GM19043 (cell line): Measurements from ENCODE around the gene DMD.
"Not testable (repeated sequence)": the region's sequence is repeated elsewhere in the genome, so short reads cannot be mapped to it uniquely, and the experiment has no call there.

Source experiments
- ATAC-seq: cut with Tn5 transposase; IDR thresholded peaks from one replicate; pipeline ENCODE4 v1.9.1; 2021; ENCODE audit warnings: low read depth; ENCODE audit not compliant: unreplicated experiment

Gene DMD

DNA sequence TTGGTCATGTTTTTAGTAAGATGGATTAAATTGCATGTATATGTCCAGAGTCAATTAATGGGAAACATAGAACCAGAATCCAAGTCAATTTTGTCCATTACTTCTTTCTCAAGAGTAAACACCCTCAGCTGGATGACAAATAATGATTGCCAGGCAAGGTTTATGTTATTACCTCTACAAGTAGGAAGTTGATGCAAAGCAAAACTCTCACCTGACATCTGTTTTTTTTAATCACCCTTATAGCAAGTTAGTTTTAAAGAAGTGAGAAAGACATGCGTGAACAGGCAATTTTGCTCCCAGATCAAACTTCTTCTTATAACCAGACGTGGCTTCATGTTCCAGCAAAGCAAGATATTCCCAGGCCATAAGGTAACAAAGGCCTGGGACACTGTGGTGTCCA lies 1791.0 kb downstream of the DMD start:
- no peak for ATAC-seq

DNA sequence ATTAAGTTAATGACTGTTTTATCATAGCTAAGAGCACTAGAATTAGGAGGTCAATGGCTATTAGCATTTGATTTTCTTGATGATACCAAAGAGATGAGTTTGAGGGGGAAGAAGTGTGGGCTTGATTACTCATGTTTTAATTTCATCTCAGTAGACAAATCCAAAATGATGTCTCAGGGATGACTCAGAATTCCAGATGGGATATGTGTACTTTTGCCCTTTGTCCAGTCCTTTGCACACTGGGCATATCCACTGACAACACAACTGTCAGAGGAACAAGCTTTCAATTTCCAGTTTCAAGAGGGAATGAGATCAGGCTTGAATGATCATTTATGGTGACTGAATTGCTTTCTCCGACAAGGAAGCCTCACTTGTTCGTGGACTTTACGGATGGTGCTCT lies 1814.2 kb downstream of the DMD start:
- ATAC-seq: no peak

DNA sequence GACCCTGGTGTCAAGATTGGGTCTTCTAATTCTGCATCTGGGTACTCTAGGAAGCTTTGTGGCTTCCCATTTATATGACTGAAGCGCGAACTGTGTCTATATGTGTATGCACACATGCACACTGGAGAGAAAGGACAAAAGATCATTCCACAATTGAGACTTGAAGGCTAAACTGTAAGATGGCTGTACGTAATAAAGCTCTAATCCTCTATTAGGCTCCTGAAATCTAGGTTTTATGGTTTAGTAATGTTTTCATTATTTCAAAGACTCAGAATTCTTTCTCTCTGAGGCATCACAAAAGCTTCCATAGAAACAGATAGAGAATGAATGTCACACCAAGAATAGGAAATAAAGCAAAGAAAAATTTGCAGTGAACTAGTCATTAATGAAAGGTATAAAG lies 1818.8 kb downstream of the DMD start:
- no peak for ATAC-seq

DNA sequence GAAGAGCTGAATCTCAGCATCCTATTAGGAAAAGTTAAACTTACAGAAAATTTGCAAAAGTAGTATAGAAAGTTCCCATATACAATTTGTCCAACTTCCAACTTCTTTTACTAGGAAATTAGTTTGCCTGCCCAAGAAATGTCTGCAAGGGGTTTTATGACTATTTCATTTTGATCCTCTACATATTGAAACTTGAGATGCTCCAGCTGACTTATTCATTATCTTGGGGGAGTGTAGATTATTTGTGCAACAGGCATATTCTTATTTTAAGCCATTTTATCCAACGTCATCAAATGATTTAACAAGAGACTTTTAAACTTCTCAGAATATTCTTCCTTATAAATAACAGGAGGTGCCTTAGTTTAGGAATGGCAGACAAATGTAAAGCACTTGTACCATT lies 1822.4 kb downstream of the DMD start:
- no peak for ATAC-seq

DNA sequence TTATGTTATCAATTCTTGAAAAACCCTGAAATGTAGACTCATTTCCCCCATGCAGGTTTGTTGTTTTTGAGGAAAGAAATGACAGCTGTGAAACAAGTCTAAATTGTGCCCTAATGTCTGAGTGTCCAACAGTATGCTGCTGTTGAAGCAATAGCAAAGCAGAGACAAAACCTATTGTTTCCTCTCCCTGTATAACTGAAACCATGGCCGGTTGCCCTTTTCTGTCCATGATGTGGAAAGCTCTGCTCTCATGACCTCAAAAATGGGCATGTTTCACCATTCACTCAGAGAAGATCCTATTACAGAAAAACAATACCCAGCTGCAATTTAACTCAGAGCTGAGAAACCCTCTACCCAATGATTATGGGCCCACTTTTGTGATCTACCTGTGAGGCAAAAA lies 1826.9 kb downstream of the DMD start:
- ATAC-seq: no peak

DNA sequence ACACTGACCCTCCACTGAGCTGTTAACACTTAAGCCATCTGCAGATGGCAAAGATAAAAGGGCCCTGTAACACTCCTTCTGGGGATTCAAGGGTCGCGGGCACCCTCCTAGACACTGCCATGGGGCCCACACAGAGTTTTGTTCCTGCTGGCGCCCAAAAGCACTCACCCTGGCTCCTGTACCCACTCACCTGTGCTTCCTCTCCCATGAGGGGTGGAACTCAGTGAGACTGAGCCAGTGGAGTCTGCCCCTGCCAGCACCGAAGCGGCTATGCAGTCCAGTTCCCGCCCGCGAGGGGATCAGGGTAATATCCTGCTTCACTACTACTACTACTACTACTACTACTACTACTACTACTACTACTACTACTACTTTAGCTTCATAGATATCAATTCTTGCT lies 1827.4 kb downstream of the DMD start:
- no peak for ATAC-seq

DNA sequence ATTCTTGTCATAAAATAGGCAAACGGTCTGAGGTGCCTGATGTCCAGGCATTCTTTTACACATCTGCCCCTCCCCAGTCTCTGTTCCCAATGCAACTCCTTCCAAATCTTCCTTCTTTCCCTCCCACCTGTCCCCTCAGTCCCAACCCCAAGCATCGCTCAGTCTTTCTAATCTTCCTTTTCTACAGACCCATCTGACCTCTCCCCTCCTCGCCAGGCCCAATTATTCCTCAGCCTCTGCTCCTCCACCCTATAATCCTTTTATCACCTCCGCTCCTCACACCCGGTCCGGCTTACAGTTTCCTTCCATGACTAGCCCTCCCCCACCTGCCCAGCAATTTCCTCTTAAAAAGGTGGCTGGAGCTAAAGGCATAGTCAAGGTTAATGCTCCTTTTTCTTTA lies 1832.4 kb downstream of the DMD start:
- ATAC-seq: not testable (repeated sequence)

DNA sequence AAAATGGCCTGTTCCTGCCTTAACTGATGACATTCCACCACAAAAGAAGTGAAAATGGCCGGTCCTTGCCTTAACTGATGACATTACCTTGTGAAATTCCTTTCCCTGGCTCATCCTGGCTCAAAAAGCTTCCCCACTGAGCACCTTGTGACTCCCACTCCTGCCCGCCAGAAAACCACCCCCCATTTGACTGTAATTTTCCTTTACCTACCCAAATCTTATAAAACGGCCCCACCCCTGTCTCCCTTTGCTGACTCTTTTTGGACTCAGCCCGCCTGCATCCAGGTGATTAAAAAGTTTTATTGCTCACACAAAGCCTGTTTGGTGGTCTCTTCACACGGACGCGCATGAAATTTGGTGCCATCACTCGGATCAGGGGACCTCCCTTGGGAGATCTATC lies 1833.5 kb downstream of the DMD start:
- not testable (repeated sequence) for ATAC-seq

DNA sequence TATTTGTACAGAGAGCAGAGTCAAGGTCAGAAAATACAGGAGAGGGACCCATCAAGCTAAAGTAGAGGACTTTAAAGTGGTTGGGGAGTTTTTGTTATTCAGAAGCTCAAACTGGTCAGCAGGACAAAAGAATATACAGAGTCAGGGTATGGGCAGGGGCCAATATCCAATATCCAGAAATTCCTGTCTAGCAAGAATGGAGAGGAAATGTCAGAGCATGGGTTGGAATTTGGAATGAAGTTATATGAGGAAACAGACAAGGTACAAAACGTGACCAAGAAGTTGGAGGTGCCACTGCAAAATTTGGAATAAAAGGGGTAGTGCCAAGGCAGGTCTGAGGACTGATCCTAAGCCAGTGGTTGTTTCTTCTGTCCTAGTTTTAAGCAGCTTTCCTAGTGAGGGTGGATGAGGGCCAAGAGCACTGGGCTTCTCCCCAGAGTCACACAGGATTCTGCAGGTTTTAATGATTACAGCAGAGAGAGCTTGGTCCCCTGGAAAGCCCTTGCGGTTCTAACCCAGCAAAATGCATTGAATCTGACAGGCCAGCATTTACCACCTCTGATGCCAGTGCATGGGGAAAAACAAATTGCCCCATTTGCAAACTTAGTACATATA lies 1834.8 kb downstream of the DMD start:
- no peak for ATAC-seq

DNA sequence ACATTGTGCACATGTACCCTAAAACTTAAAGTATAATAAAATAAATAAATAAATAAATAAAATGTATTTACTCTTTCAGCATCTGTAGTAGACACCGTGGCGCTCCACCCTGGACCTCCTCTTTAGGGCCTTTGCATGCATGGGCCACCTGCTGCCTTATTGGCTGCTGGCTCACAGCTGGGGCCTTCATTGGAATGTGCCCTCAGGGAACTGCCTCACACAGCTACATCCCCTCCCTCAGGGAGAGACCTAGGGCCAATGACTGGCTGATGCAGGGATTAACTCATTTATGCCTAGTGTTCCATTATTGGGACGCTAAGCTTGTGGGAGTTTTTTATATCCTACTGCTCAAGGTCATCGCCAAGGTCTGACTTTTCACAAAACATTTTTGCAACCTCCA lies 1836.6 kb downstream of the DMD start:
- no peak for ATAC-seq

DNA sequence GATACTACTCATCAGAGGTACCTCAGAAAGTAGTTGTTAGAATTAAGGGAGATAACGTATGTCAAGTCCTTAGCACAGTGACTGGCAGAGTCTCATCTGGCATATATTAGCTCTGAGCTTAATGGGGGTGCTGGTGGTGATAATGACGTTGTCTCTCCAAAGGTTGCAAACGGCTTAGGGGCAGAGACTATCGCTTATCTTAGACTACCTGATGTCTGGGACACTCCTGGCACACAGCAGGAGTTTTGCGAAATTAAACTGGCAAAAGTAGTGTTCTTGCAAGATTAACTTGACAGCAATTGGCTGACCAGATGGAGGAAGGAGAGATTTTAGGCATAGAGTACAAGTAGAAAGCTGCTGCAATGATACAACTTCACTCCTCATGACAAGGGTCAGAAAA lies 1839.4 kb downstream of the DMD start:
- no peak for ATAC-seq

DNA sequence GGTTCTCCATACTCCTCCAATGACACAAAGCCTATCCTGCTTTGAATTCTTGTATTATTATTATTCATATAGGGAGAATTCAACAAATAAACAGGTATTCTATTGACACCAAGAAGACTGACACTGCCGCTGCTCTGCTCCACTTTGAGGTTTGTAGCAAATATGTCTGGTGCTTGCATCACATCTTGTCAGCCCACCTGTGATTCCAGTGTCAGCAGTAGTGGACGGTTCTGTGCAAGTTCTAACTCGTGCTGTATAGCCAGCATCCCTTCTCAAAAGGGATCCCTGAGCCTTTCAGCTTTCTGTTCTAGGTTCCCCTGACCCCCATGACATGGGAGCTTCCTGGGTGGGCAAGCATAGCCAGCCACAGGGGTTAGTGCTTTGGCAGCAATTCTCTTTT lies 1843.5 kb downstream of the DMD start:
- ATAC-seq: no peak

DNA sequence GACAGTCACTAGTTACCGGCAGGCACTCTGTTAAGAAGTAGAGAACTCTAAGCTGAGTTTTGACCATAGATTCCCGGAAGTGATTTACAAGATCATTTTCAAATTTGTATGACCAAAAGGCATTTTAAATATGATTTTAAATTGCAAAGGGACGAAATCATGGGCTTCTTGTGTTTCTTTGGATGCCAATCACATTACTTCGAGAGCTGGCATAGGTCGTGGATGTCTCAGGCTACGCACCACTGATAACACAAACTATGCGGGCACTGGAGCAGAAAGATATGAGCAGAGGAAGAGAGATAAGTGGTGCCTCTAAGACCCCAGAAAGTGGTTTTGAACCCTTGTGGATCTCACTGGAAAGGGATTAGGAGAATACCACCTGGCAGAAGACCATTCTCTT lies 1845.3 kb downstream of the DMD start:
- no peak for ATAC-seq

DNA sequence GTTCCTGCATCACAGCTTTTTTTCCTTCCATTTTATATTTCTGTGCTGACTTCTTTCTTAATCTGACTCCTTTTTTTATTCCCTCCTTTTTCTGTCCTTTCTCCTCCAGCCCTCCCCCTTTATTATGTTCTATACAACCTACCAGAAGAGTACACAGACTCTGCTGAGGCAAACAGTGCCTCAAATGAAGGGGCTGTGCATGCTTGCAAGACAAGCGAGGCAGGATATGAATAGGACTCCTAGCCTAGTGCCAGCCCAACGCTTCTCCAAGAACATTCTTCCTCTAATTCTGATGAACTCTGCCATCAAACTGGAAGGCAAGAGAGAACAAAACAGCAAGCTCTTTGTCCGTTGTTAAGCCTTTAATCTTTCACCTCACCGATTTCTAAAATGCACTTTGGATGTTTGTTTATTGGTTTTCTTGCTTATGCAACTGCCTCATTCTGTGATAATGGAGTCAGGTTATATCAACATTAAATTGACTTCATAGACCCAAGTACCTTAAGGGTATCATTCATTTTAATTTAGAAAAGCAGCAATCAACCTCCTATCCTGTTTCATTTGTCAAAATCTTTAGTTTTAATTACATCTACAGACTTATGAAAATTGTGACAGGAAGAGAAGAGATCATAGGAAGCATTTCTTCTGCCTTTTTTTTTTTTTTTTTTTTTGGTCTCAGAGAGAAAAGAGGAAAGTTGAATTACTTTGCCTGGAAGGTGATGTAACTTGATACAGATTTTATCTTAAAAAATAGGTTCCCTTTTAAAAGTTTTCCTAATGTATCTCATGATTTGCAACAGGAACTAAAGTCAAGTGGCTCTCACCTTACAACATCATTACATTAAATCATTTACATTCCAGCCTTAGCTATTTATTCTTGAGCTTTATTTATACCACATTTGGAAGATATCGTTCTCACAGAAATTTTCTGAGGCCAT lies 1854.8 kb downstream of the DMD start:
- ATAC-seq: no peak

DNA sequence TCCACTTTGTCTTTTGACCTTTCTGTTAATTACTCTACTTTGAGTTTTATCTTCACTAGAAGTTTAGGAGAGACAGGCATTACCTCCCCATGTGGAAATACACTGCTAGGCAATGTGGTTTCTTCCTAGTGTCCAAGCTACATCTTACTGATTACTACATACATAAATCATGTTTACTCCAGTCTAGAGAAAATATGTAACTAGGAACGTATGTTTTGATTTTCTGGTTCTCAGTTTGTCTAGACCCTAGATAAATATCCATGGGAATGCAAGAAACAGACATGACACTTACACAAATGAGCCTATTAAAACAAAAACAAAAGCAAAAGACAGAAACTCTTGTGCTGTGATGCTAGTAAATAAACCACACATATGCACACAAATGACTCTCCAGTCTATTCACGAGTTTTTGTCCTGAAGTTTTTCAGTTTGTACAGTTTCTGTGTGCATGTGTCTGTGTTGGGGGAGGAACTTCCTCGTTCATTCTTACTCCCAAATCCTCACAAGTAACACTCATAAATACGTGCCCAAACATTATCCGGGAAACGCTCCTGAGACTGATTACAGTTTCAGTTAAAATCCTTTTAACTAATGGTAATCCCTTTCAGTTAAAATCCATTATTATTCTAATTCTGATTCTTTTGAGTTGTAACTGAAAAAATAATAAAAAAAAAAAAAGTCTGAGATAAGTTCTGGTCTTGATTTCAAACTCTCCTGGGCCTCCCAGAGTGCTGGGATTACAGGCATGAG lies 1856.0 kb downstream of the DMD start:
- no peak for ATAC-seq

DNA sequence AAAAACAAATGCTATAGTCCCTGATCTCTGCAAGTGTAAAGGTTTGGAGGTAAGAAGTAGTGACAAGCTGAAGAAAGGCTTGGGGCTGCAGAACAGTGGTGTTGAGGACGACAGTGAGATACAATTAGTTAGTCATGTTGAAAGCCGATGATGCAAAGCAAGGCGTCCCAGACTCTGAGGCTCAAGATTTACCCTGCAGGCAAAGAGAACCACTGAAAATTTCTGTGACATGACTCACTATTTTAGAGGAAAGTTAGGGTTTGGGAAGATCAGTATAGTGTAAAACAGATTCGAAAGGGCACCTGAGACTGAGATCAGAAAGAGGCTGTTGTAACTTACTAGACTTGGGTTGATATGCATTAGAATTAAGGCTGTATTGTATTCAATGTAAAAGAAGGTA lies 1858.3 kb downstream of the DMD start:
- no peak for ATAC-seq

DNA sequence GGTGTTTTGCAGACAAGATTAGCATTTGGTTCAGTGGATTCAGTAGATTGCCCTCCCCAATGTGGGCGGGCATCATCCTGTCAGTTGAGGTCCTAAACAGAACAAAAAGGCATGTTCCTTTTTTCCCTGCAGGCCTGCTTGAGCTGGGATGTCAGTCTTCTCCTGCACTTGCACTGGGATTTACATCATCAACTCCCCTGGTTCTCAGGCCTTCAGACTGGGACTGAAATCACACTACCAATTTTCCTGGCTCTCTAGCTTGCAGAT lies 1860.6 kb downstream of the DMD start:
- ATAC-seq: no peak

DNA sequence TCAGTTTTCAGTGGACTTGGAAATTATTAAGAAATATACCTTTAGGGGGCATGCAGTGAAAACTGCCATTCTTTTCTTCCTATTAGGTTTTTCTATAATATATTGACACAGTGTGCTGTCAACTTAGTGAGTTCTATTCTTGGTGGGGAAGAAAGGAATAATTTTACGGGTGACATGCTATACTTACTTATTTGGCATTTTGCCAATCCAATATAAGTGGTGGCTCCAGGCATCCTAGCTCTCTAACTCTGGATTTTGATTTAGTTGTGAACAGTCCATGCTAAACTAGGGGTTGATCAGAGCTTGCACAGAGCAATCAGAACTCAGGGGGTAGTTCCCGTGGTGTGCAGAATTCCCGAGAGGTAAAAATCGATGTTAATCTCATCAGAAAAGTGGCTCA lies 1861.8 kb downstream of the DMD start:
- ATAC-seq: no peak

DNA sequence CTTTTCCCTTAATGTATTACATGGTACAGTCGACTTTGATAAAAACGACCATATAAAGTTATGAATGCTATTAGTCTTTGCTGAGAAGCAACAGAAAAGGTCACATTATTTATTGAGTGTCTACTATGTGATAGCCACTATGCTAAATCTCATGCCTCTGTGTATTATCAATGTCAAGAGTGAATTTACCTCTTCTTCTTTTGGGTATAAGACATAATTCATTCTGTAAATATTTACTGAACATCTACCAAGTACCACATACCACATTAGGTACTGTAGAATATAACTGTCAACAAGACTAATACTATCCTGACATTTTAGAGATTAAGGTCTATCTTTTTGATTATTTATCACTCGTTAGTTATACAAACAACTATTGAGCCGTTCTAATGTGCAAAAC lies 1870.8 kb downstream of the DMD start:
- ATAC-seq: no peak

DNA sequence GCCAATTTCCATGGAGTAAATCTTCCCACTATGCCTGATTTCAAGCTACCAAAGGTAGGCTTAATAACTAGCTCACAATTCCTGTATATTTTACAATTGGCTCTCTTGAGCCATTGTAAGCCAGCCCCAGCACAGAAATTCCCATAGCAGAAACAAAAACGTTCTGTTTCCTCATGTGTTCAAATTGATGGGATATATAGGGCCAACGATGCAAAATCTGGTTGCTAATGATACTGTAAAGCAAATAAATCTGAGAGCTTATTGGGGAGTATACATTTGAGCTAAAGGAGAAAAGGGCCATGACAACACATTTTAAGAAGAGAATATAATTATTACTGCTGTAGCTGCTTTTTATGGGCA lies 1872.4 kb downstream of the DMD start:
- ATAC-seq: no peak

DNA sequence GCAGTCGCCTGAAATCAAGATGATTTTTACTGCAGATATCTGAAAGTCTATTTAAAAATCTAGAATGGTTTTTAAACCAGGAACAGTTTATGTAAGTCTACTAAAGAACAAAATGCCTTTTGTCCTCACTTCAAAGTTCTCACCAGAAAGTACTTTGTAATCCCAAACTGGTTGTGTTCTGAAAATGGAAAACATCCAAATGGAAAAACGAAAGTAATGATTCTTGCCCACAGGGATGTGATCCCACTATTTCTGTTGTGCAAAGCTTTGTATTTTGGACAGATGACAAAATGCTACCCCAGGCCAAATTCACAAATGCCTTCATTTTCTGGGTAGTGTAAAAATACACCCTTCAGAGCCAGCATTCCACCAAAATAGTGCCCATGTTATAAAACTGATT lies 1874.0 kb downstream of the DMD start:
- ATAC-seq: no peak

DNA sequence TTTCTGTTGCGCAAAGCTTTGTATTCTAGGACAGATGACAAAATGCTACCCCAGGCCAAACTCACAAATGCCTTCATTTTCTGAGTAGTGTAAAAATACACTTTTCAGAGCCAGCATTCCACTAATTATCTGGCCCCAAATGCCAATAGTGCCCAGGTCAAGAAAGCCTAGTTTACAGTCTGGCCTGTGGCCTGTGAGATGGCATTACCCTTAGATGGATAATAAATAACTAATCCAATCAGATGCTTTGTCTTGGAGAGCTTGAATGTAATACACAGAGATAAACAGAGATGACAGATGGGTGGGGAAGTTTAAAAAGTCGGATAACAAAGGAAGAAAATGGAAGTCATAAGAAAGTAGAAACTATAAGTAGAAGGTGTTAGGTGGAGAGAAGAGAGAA lies 1874.9 kb downstream of the DMD start:
- ATAC-seq: no peak
